T-cell (primary cell): ENCODE data around the gene OR10T2. TPM values are rescaled to one million over a fixed set of nuclear protein-coding genes. Genes with fewer than 3 reads are reported as not detected.
"Not testable (repeated sequence)": the region's sequence is repeated elsewhere in the genome, so short reads cannot be mapped to it uniquely, and the experiment has no call there.

ENCODE experiments used
- ATAC-seq, 4 experiments: fragments of 200-7000 bp in 3 of 4; fragments of 150-1000 bp in 1 of 4; cut with Tn5 transposase; replicated peaks in 1 of 4; 1 replicate in 3 of 4; 2 replicates in 1 of 4; pipeline ENCODE4 v1.10.0; 2021; ENCODE audit warnings: moderate library complexity in 3 of 4, mild to moderate bottlenecking in 2 of 4, moderate number of reproducible peaks in 1 of 4
- CTCF ChIA-PET, 2 donors: fragments of 300-600 bp; sonication (Branson Sonifier 250); formaldehyde crosslinking; loops; one replicate each; lab custom pipeline; 2022; ENCODE audit warnings: antibody characterized with exemption in 2 of 2; lab: Charles Lee
- POLR2A ChIA-PET, 2 donors: fragments of 300-600 bp; sonication (Branson Sonifier 250); formaldehyde crosslinking; loops; one replicate each; lab custom pipeline; 2022; ENCODE audit warnings: antibody characterized with exemption in 2 of 2; lab: Charles Lee
- DNase-seq, 35 experiments: peaks; one replicate each; pipeline versions ENCODE4 v3.0.0 to v3.0.0-alpha.2; 2013 to 2023
- H3K27ac ChIP-seq: one replicate; pipeline ENCODE4 v1.5.1; 2013; ENCODE audit warnings: low read length
- H3K27me3 ChIP-seq, 2 experiments: replicated peaks in 1 of 2; 1 replicate in 1 of 2; 2 replicates in 1 of 2; pipeline versions ENCODE4 v1.6.1 to v1.7.0; 2013; ENCODE audit warnings: low read length in 1 of 2, mixed read lengths in 1 of 2; ENCODE audit not compliant: control insufficient read depth in 2 of 2, insufficient read depth in 2 of 2; ENCODE audit errors: extremely low read depth in 1 of 2
- H3K36me3 ChIP-seq, 2 donors: 1 replicate in 1 of 2; 2 replicates in 1 of 2; pipeline versions ENCODE4 v1.6.1 to v1.7.0; 2013; ENCODE audit warnings: low read length in 1 of 2; ENCODE audit not compliant: control insufficient read depth in 2 of 2, insufficient read depth in 1 of 2; ENCODE audit errors: extremely low read depth in 1 of 2
- H3K4me1 ChIP-seq, 2 experiments: 1 replicate in 1 of 2; 2 replicates in 1 of 2; pipeline versions ENCODE4 v1.6.1 to v1.7.0; 2013; ENCODE audit warnings: low read length in 2 of 2, mixed read lengths in 1 of 2; ENCODE audit not compliant: insufficient read depth in 2 of 2, control insufficient read depth in 1 of 2; ENCODE audit errors: extremely low read depth in 1 of 2
- H3K4me3 ChIP-seq, 2 donors: 1 replicate in 1 of 2; 2 replicates in 1 of 2; pipeline versions ENCODE4 v1.5.1 to v1.7.0; 2013; ENCODE audit warnings: mild to moderate bottlenecking in 2 of 2, low read length in 1 of 2, moderate library complexity in 1 of 2; ENCODE audit not compliant: control insufficient read depth in 1 of 2; ENCODE audit errors: extremely low read depth in 1 of 2
- H3K9me3 ChIP-seq: 2 replicates; pipeline ENCODE4 v1.7.0; 2013
- H3K27ac Mint-ChIP-seq, 2 donors: one replicate each; pipeline ENCODE4 v1.8.0; 2020 to 2021; ENCODE audit warnings: mild to moderate bottlenecking in 2 of 2, mixed read lengths in 2 of 2
- H3K27me3 Mint-ChIP-seq, 2 donors: one replicate each; pipeline ENCODE4 v1.8.0; 2021 to 2022; ENCODE audit warnings: mixed read lengths in 2 of 2
- H3K36me3 Mint-ChIP-seq: one replicate; pipeline ENCODE4 v1.8.0; 2021; ENCODE audit warnings: mixed read lengths
- H3K4me1 Mint-ChIP-seq, 3 donors: one replicate each; pipeline ENCODE4 v1.8.0; 2020 to 2022; ENCODE audit warnings: mixed read lengths in 3 of 3, mild to moderate bottlenecking in 1 of 3
- H3K4me3 Mint-ChIP-seq, 3 donors: one replicate each; pipeline ENCODE4 v1.8.0; 2020 to 2022; ENCODE audit warnings: mild to moderate bottlenecking in 3 of 3, mixed read lengths in 3 of 3, moderate library complexity in 3 of 3
- H3K9me3 Mint-ChIP-seq, 3 donors: one replicate each; pipeline ENCODE4 v1.8.0; 2020 to 2022; ENCODE audit warnings: mixed read lengths in 3 of 3
- WGBS: methylation state at CpG from one replicate; pipeline ENCODE4 v1.1.5; 2013; ENCODE audit warnings: missing lambda C conversion rate; ENCODE audit not compliant: insufficient coverage; 5-methylcytosine and 5-hydroxymethylcytosine counted together
- total RNA-seq, 35 experiments: library from RNA in 6 of 35; stranded (reverse) in 6 of 35; fragments of 120-200 nt in 1 of 35; gene quantifications; one replicate each; pipeline versions ENCODE4 v1.2.1 to v1.2.4 and lab custom pipeline; 2013 to 2026

Gene OR10T2
- total RNA-seq, 5 donors from 2014 or later (not counting 1 experiment from before 2014, with no cell fraction given) = not detected

DNA sequence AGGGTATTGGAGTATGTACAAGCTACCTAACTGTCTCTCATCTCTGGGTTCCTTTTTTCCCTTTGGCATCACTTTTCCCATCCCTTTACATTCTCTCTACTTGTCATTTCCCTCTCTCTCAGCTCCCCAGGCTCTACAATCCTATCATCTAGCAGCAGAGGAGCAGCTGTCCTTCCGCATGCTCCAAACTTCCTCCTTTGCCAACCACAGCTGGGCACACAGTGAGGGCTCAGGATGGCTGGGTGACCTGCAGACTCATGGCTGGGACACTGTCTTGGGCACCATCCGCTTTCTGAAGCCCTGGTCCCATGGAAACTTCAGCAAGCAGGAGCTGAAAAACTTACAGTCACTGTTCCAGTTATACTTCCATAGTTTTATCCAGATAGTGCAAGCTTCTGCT lies 45.0 kb downstream of the OR10T2 start:
- no peaks in the 10 kb centered on the region for H3K9me3 ChIP-seq
- H3K4me1 Mint-ChIP-seq = peaks cover 0 to 9% (median 0%) of the 10 kb centered on the region in 3 donors
- ChIA-PET CTCF (no interaction called here), POLR2A (no interaction called here)
- no peaks in the 10 kb centered on the region for H3K36me3 ChIP-seq
- peaks cover 0 to 10% of the 10 kb centered on the region in 2 experiments for H3K27me3 ChIP-seq
- no peak for ATAC-seq
- H3K27ac Mint-ChIP-seq = no peak overlapping the region
- WGBS = 65% methylated on average over 2 of the region's 2 CpGs
- no peak for DNase-seq
- H3K4me3 Mint-ChIP-seq = no peak overlapping the region
- H3K27ac ChIP-seq = no peak overlapping the region
- H3K4me1 ChIP-seq = peaks cover 0 to 3% of the 10 kb centered on the region in 2 experiments
- H3K27me3 Mint-ChIP-seq = peaks cover 27 to 36% of the 10 kb centered on the region in 2 donors
- H3K9me3 Mint-ChIP-seq = no peaks in the 10 kb centered on the region
- no peaks in the 10 kb centered on the region for H3K36me3 Mint-ChIP-seq
- H3K4me3 ChIP-seq = no peak overlapping the region

GRCh38 chr1:158353303-158354075 lies 45.8 kb downstream of the OR10T2 start, which contains the start of gene CD1E:
Gene CD1E (plus strand): TSS chr1:158353894. CDS start chr1:158353989, 95 bp downstream.
- peaks cover 0 to 10% of the 10 kb centered on the region in 2 experiments for H3K27me3 ChIP-seq
- no peak within 1 kb of the TSS for H3K4me3 Mint-ChIP-seq
- no peak within 1 kb of the TSS for H3K27ac ChIP-seq
- peaks cover 0 to 3% of the 10 kb centered on the region in 2 experiments for H3K4me1 ChIP-seq
- WGBS = 14% methylated on average over 4 of the region's 6 CpGs
- H3K27ac Mint-ChIP-seq = no peak within 1 kb of the TSS
- CTCF ChIA-PET = no interaction called here
- H3K4me1 Mint-ChIP-seq = peaks cover 0 to 9% (median 0%) of the 10 kb centered on the region in 3 donors
- no peaks in the 10 kb centered on the region for H3K9me3 ChIP-seq
- POLR2A ChIA-PET = no interaction called here
- no peaks in the 10 kb centered on the region for H3K36me3 ChIP-seq
- H3K4me3 ChIP-seq = no peak within 1 kb of the TSS
- H3K27me3 Mint-ChIP-seq = peaks cover 27 to 35% of the 10 kb centered on the region in 2 donors
- no peak for ATAC-seq
- no peaks in the 10 kb centered on the region for H3K9me3 Mint-ChIP-seq
- H3K36me3 Mint-ChIP-seq = no peaks in the 10 kb centered on the region
- DNase-seq = no peak

- H3K4me3 Mint-ChIP-seq, H3K27ac Mint-ChIP-seq, ATAC-seq, H3K4me1 ChIP-seq, POLR2A ChIA-PET, CTCF ChIA-PET, H3K36me3 ChIP-seq, H3K4me1 Mint-ChIP-seq, H3K27ac ChIP-seq, H3K9me3 ChIP-seq, H3K4me3 ChIP-seq, DNase-seq, H3K36me3 Mint-ChIP-seq, H3K27me3 ChIP-seq, H3K9me3 Mint-ChIP-seq: not testable (repeated sequence)
- H3K27me3 Mint-ChIP-seq = peaks cover 13 to 14% of the 10 kb centered on the region in 2 donors
- WGBS = 94% methylated on average over 14 of the region's 24 CpGs
These were observed 50.3 kb downstream of the OR10T2 start for GRCh38 chr1:158348946-158349345.

Other genes starting within 250 kb of the OR10T2 start
- under 1 TPM in 3 of 5 donors, not detected in 2; 0.10 to 0.22 (median 0.20) TPM for gene CD1D, start 218.6 kb downstream of the OR10T2 start, total RNA-seq
- under 1 TPM in 1 of 5 donors, not detected in 4; 0.16 TPM for gene CD1A, start 145.0 kb downstream of the OR10T2 start, total RNA-seq
- gene CD1C, start 109.5 kb downstream of the OR10T2 start, total RNA-seq = 1 to 10 TPM in 2 of 5 donors, under 1 TPM in 3; 0.26 to 1.4 (median 0.70) TPM
- gene CD1B, start 67.9 kb downstream of the OR10T2 start, total RNA-seq = not detected
- gene CD1E, start 45.6 kb downstream of the OR10T2 start, total RNA-seq = not detected
- not detected for gene OR10K2, start 26.8 kb upstream of the OR10T2 start, total RNA-seq
- gene OR10K1, start 62.4 kb upstream of the OR10T2 start, total RNA-seq = not detected
- gene OR10R2, start 72.8 kb upstream of the OR10T2 start, total RNA-seq = not detected
- not detected for gene OR6Y1, start 154.9 kb upstream of the OR10T2 start, total RNA-seq
- gene OR6P1, start 171.1 kb upstream of the OR10T2 start, total RNA-seq = not detected
- gene OR10X1, start 180.4 kb upstream of the OR10T2 start, total RNA-seq = not detected
- gene OR10Z1, start 205.8 kb upstream of the OR10T2 start, total RNA-seq = not detected